Measurements from ENCODE around the gene RYR3. TPM values are rescaled to one million over a fixed set of nuclear protein-coding genes. Genes with fewer than 3 reads are reported as not detected.

Gene RYR3
- polyA plus RNA-seq, 1 donor (not counting 4 experiments of a cell fraction or from before 2014, with no cell fraction given) = 0.04 TPM

GRCh38 chr15:33830351-33830750, 519.6 kb downstream of the RYR3 start:
- no peak overlapping the region for H3K4me3 ChIP-seq (ENCODE audit: control insufficient read depth in 2 of 3, extremely low read depth in 1 of 3, insufficient read depth in 2 of 3, low read depth in 1 of 3, low read length in 3 of 3)
- H3K27me3 ChIP-seq (ENCODE audit: control insufficient read depth, extremely low read depth, insufficient read depth, low read length) = no peaks in the 10 kb centered on the region
- H3K9me3 ChIP-seq (ENCODE audit: control insufficient read depth, low read depth, low read length) = no peaks in the 10 kb centered on the region
- H3K27ac ChIP-seq (ENCODE audit: control insufficient read depth, insufficient read depth, low read length) = no peak overlapping the region
- DNase-seq (ENCODE audit: low read depth, low spot score) (no peak), FAIRE-seq (no peak)
- no peaks in the 10 kb centered on the region for H4K20me1 ChIP-seq (ENCODE audit: control insufficient read depth, extremely low read depth, insufficient read depth, low read length)
- no peaks in the 10 kb centered on the region for H3K36me3 ChIP-seq (ENCODE audit: control insufficient read depth in 2 of 2, extremely low read depth in 1 of 2, insufficient read depth in 2 of 2, low read length in 2 of 2)
- no peak overlapping the region for H2AFZ ChIP-seq (ENCODE audit: control insufficient read depth, low read length)
- H3K9ac ChIP-seq (ENCODE audit: control insufficient read depth, extremely low read depth, insufficient read depth, low read length) = no peak overlapping the region
- no peaks in the 10 kb centered on the region for H3K79me2 ChIP-seq (ENCODE audit: control insufficient read depth, insufficient read depth, low read length)
- dilution Hi-C loops (cut with MboI; ENCODE audit: extremely low pct_ligation_motif_present, low sequenced_read_pairs) = no loop called here
- no peak for TF ChIP-seq CTCF (optimal IDR thresholded peaks at IDR 0.05 in 1 of 3, IDR thresholded peaks at IDR 0.05 in 1 of 3, conservative IDR thresholded peaks at IDR 0.05 in 1 of 3; ENCODE audit: extremely low read depth in 1 of 3, insufficient read depth in 2 of 3, low read length in 3 of 3)
- TF ChIP-seq EZH2 (IDR thresholded peaks at IDR 0.05; ENCODE audit: low read length) = no peak
- H3K9me1 ChIP-seq (ENCODE audit: control insufficient read depth, extremely low read depth, insufficient read depth, low read length) = no peaks in the 10 kb centered on the region
- no peaks in the 10 kb centered on the region for H3K4me1 ChIP-seq (ENCODE audit: control insufficient read depth, extremely low read depth, insufficient read depth, low read length)
- H3K4me2 ChIP-seq (ENCODE audit: control insufficient read depth, extremely low read depth, insufficient read depth, low read depth, low read length) = no peak overlapping the region

- H3K4me2 ChIP-seq (ENCODE audit: control insufficient read depth, extremely low read depth, insufficient read depth, low read depth, low read length) = no peak overlapping the region
- no peaks in the 10 kb centered on the region for H4K20me1 ChIP-seq (ENCODE audit: control insufficient read depth, extremely low read depth, insufficient read depth, low read length)
- no peak overlapping the region for H3K9ac ChIP-seq (ENCODE audit: control insufficient read depth, extremely low read depth, insufficient read depth, low read length)
- H3K27me3 ChIP-seq (ENCODE audit: control insufficient read depth, extremely low read depth, insufficient read depth, low read length) = no peaks in the 10 kb centered on the region
- H3K79me2 ChIP-seq (ENCODE audit: control insufficient read depth, insufficient read depth, low read length) = no peaks in the 10 kb centered on the region
- dilution Hi-C loops (cut with MboI; ENCODE audit: extremely low pct_ligation_motif_present, low sequenced_read_pairs) = no loop called here
- no peak overlapping the region for H3K27ac ChIP-seq (ENCODE audit: control insufficient read depth, insufficient read depth, low read length)
- no peaks in the 10 kb centered on the region for H3K36me3 ChIP-seq (ENCODE audit: control insufficient read depth in 2 of 2, extremely low read depth in 1 of 2, insufficient read depth in 2 of 2, low read length in 2 of 2)
- no peak overlapping the region for H3K4me3 ChIP-seq (ENCODE audit: control insufficient read depth in 2 of 3, extremely low read depth in 1 of 3, insufficient read depth in 2 of 3, low read depth in 1 of 3, low read length in 3 of 3)
- H3K9me3 ChIP-seq (ENCODE audit: control insufficient read depth, low read depth, low read length) = no peaks in the 10 kb centered on the region
- H3K4me1 ChIP-seq (ENCODE audit: control insufficient read depth, extremely low read depth, insufficient read depth, low read length) = no peaks in the 10 kb centered on the region
- TF ChIP-seq EZH2 (IDR thresholded peaks at IDR 0.05; ENCODE audit: low read length) (no peak), CTCF (optimal IDR thresholded peaks at IDR 0.05 in 1 of 3, IDR thresholded peaks at IDR 0.05 in 1 of 3, conservative IDR thresholded peaks at IDR 0.05 in 1 of 3; ENCODE audit: extremely low read depth in 1 of 3, insufficient read depth in 2 of 3, low read length in 3 of 3) (no peak)
- no peak for DNase-seq (ENCODE audit: low read depth, low spot score)
- no peak for FAIRE-seq
- H3K9me1 ChIP-seq (ENCODE audit: control insufficient read depth, extremely low read depth, insufficient read depth, low read length) = no peaks in the 10 kb centered on the region
- H2AFZ ChIP-seq (ENCODE audit: control insufficient read depth, low read length) = no peak overlapping the region
Observed at GRCh38 chr15:33831646-33832045, 520.9 kb downstream of the RYR3 start.
